A549 (cell line): ENCODE data around the gene CDC14A. TPM values are rescaled to one million over a fixed set of nuclear protein-coding genes. Genes with fewer than 3 reads are reported as not detected.

Source experiments
- ATAC-seq, 2 experiments: fragments of 200-7000 bp in 1 of 2; fragments of >200 bp in 1 of 2; cut with Nextera tagmentation in 1 of 2; cut with Tn5 transposase in 1 of 2; 3 replicates each; pipeline versions ENCODE4 v1.8.0 to v1.9.1; 2018 to 2020; ENCODE audit warnings: mild to moderate bottlenecking in 1 of 2, moderate library complexity in 1 of 2
- CTCF ChIA-PET: fragments of 300-600 bp; sonication (Branson Sonifier 250); formaldehyde crosslinking; extraction: SDS; loops from one replicate; lab custom pipeline; 2021; ENCODE audit warnings: antibody characterized with exemption, inconsistent platforms; lab: Yijun Ruan, JAX
- POLR2A ChIA-PET: fragments of 350-600 bp; formaldehyde crosslinking; extraction: SDS; loops from one replicate; lab custom pipeline; 2021; ENCODE audit warnings: antibody characterized with exemption, inconsistent platforms; lab: Yijun Ruan, JAX
- DNase-seq, 2 experiments: peaks; one replicate each; pipeline versions ENCODE4 v3.0.0 to v3.0.0-alpha.2; 2011 to 2016; ENCODE audit warnings: low read depth in 1 of 2, low spot score in 1 of 2
- FAIRE-seq: peaks from 2 replicates; lab custom pipeline; 2011; peaks lifted over from hg19 to GRCh38; lab: Jason Lieb, UNC
- H3K27ac ChIP-seq, 2 experiments: fragments of >200 bp; sonication (Bioruptor Twin); formaldehyde crosslinking; 3 replicates each; pipeline ENCODE4 v1.5.1; 2016 to 2017
- H3K4me1 ChIP-seq: fragments of >200 bp; sonication (Bioruptor Twin); formaldehyde crosslinking; 3 replicates; pipeline ENCODE4 v1.6.1; 2016
- H3K4me2 ChIP-seq: fragments of >200 bp; sonication (Bioruptor Twin); formaldehyde crosslinking; 3 replicates; pipeline ENCODE4 v1.6.1; 2016
- H3K4me3 ChIP-seq: fragments of >200 bp; sonication (Bioruptor Twin); formaldehyde crosslinking; 3 replicates; pipeline ENCODE4 v1.5.1; 2016
- H3K9me3 ChIP-seq: fragments of >200 bp; sonication (Bioruptor Twin); formaldehyde crosslinking; 3 replicates; pipeline ENCODE4 v1.6.1; 2016
- CBX8 ChIP-seq: fragments of 200-600 bp; sonication (generic); IDR thresholded peaks from 2 replicates; pipeline ENCODE4 v1.6.1; 2016
- CHD2 ChIP-seq: fragments of 150-350 bp; IDR thresholded peaks from 2 replicates; pipeline ENCODE4 v1.6.1; 2014; ENCODE audit warnings: low read length; ENCODE audit not compliant: partially characterized antibody
- CHD4 ChIP-seq: fragments of 200-600 bp; sonication (generic); IDR thresholded peaks from 2 replicates; pipeline ENCODE4 v1.6.1; 2016; ENCODE audit warnings: antibody characterized with exemption, mild to moderate bottlenecking, borderline replicate concordance
- EHF ChIP-seq: fragments of 250-450 bp; sonication (Bioruptor Pico); IDR thresholded peaks from 2 replicates; pipeline ENCODE4 v1.5.0; 2020; ENCODE audit warnings: mild to moderate bottlenecking
- EP300 ChIP-seq, 2 experiments: fragments of >200 bp; sonication (Bioruptor Twin); formaldehyde crosslinking; IDR thresholded peaks; 2 replicates in 1 of 2; 3 replicates in 1 of 2; pipeline ENCODE4 v1.6.1; 2016 to 2017
- FOXS1 ChIP-seq: fragments of 250-450 bp; sonication (Bioruptor Pico); IDR thresholded peaks from 2 replicates; pipeline ENCODE4 v1.5.0; 2020; ENCODE audit warnings: mild to moderate bottlenecking, moderate library complexity
- HDAC2 ChIP-seq: fragments of 200-600 bp; sonication (generic); IDR thresholded peaks from 2 replicates; pipeline ENCODE4 v1.6.1; 2016
- HES2 ChIP-seq: fragments of >200 bp; sonication (Bioruptor Twin); formaldehyde crosslinking; IDR thresholded peaks from 2 replicates; pipeline ENCODE4 v1.6.1; 2016
- HOXB5 ChIP-seq: fragments of 250-450 bp; sonication (Bioruptor Pico); IDR thresholded peaks from 2 replicates; pipeline ENCODE4 v1.5.0; 2020; ENCODE audit warnings: mild to moderate bottlenecking, moderate library complexity
- JUN ChIP-seq, 2 experiments: fragments of >200 bp; sonication (Bioruptor Twin); formaldehyde crosslinking; IDR thresholded peaks; 2 replicates in 1 of 2; 3 replicates in 1 of 2; pipeline ENCODE4 v1.6.1; 2016 to 2017
- JUNB ChIP-seq: fragments of >200 bp; sonication (Bioruptor Twin); formaldehyde crosslinking; IDR thresholded peaks from 2 replicates; pipeline ENCODE4 v1.6.1; 2016
- KDM5A ChIP-seq: fragments of 200-600 bp; sonication (generic); IDR thresholded peaks from 2 replicates; pipeline ENCODE4 v1.6.1; 2016; ENCODE audit warnings: antibody characterized with exemption, mild to moderate bottlenecking
- MAFK ChIP-seq: fragments of 450-650 bp; IDR thresholded peaks from 2 replicates; pipeline ENCODE4 v1.6.1; 2014; ENCODE audit not compliant: partially characterized antibody
- MAX ChIP-seq: IDR thresholded peaks from 2 replicates; pipeline ENCODE4 v1.6.1; 2012
- MYC ChIP-seq: IDR thresholded peaks from 2 replicates; pipeline ENCODE4 v1.6.1; 2012; ENCODE audit warnings: mild to moderate bottlenecking, inconsistent platforms, low read length, improper control_type of control experiment, borderline replicate concordance
- NFE2L2 ChIP-seq: fragments of 150-350 bp; conservative IDR thresholded peaks from 2 replicates; pipeline ENCODE4 v1.6.1; 2014; ENCODE audit warnings: low read length
- NR3C1 ChIP-seq: fragments of >200 bp; sonication (Bioruptor Twin); formaldehyde crosslinking; IDR thresholded peaks from 3 replicates; pipeline ENCODE4 v1.6.1; 2017
- POLR2A ChIP-seq: IDR thresholded peaks from 2 replicates; pipeline ENCODE4 v1.6.1; 2012; ENCODE audit warnings: mild to moderate bottlenecking, low read length
- POLR2AphosphoS2 ChIP-seq: conservative IDR thresholded peaks from 2 replicates; pipeline ENCODE4 v1.6.1; 2012; ENCODE audit warnings: low read length, improper control_type of control experiment, inconsistent platforms
- RAD21 ChIP-seq, 2 experiments: fragments of >200 bp in 1 of 2; sonication (Bioruptor Twin) in 1 of 2; formaldehyde crosslinking in 1 of 2; IDR thresholded peaks in 1 of 2; conservative IDR thresholded peaks in 1 of 2; 2 replicates in 1 of 2; 3 replicates in 1 of 2; pipeline ENCODE4 v1.6.1; 2012 to 2018; ENCODE audit warnings: inconsistent platforms in 1 of 2
- RARB ChIP-seq: fragments of 250-450 bp; sonication (Bioruptor Pico); IDR thresholded peaks from 2 replicates; pipeline ENCODE4 v1.8.0; 2021; ENCODE audit warnings: mild to moderate bottlenecking, moderate library complexity
- ZNF302 ChIP-seq: fragments of 250-450 bp; sonication (Bioruptor Pico); IDR thresholded peaks from 2 replicates; pipeline ENCODE4 v1.9.0; 2021; ENCODE audit warnings: inconsistent platforms, mild to moderate bottlenecking, moderate library complexity
- ZSCAN20 ChIP-seq: fragments of 250-450 bp; sonication (Bioruptor Pico); IDR thresholded peaks from 2 replicates; pipeline ENCODE4 v1.8.0; 2022; ENCODE audit warnings: mild to moderate bottlenecking, moderate library complexity
- WGBS: methylation state at CpG from one replicate; pipeline ENCODE4 v1.1.6; 2017; ENCODE audit errors: missing lambda C conversion rate; 5-methylcytosine and 5-hydroxymethylcytosine counted together
- polyA plus RNA-seq, 4 experiments: library from polyadenylated mRNA; depleted of rRNA in 3 of 4; stranded (reverse); fragments of >200 nt; fragmentation: RNase III in 1 of 4; extraction: RNeasy Plus Mini Kit Qiagen cat#74134 plus additional on column Dnase treatment in 1 of 4; gene quantifications; 2 replicates in 3 of 4; 3 replicates in 1 of 4; pipeline ENCODE4 v1.2.3, GENCODE V29; 2011 to 2017
- TF ChIP-seq, protein P1 (sequence below): fragments of 450-650 bp; IDR thresholded peaks from 2 replicates; pipeline ENCODE4 v1.6.1; 2014; ENCODE audit warnings: antibody characterized with exemption
- TF ChIP-seq, protein P2 (sequence below): fragments of >200 bp; sonication (Bioruptor Twin); formaldehyde crosslinking; IDR thresholded peaks from 3 replicates; pipeline ENCODE4 v1.6.1; 2016

Gene CDC14A
- polyA plus RNA-seq, 2 of the 4 experiments (the other 2 are of a cell fraction) = 1.6 to 4.1 TPM

- Histone ChIP-seq H3K9me3 (no peaks in the 10 kb centered on the region), H3K4me1 (no peaks in the 10 kb centered on the region), H3K27ac (no peak overlapping the region), H3K4me3 (no peak overlapping the region), H3K4me2 (no peak overlapping the region)
- ChIA-PET POLR2A (no interaction called here), CTCF (interaction anchor here (1.0 kb wide), 1 partner anchor 9 kb away, joined by 3 read pairs; no protein-coding TSS in a partner anchor)
- no peak for FAIRE-seq
- DNase-seq = no peak
- no peak for ATAC-seq
- TF ChIP-seq JUNB (no peak), NR3C1 (no peak), POLR2A (no peak), MAX (no peak), MAFK (no peak), HOXB5 (no peak), EP300 (IDR thresholded peaks at IDR 0.05) (no peak), MYC (no peak), CBX8 (no peak), CHD4 (no peak), CHD2 (no peak), NFE2L2 (no peak), KDM5A (no peak)
Observed at GRCh38 chr1:100411574-100411973, 59.3 kb downstream of the CDC14A start.

GRCh38 chr1:100413035-100413434 lies 60.7 kb downstream of the CDC14A start:
- H3K4me2 ChIP-seq = no peak overlapping the region
- TF ChIP-seq JUN (IDR thresholded peaks at IDR 0.05) (no peak), RARB (CRISPR knock-in tag) (no peak), HES2 (no peak), MYC (no peak), CBX8 (no peak), HOXB5 (no peak), MAFK (no peak), RAD21 (conservative IDR thresholded peaks at IDR 0.05 in 1 of 2, IDR thresholded peaks at IDR 0.05 in 1 of 2) (no peak), ZNF302 (CRISPR knock-in tag) (no peak), EP300 (IDR thresholded peaks at IDR 0.05) (no peak), ZSCAN20 (CRISPR knock-in tag) (no peak), FOXS1 (CRISPR knock-in tag) (no peak), HDAC2 (no peak), EHF (CRISPR knock-in tag) (no peak), POLR2AphosphoS2 (no peak)
- TF ChIP-seq, protein P1, sequence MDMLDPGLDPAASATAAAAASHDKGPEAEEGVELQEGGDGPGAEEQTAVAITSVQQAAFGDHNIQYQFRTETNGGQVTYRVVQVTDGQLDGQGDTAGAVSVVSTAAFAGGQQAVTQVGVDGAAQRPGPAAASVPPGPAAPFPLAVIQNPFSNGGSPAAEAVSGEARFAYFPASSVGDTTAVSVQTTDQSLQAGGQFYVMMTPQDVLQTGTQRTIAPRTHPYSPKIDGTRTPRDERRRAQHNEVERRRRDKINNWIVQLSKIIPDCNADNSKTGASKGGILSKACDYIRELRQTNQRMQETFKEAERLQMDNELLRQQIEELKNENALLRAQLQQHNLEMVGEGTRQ = no peak
- TF ChIP-seq, protein P2, sequence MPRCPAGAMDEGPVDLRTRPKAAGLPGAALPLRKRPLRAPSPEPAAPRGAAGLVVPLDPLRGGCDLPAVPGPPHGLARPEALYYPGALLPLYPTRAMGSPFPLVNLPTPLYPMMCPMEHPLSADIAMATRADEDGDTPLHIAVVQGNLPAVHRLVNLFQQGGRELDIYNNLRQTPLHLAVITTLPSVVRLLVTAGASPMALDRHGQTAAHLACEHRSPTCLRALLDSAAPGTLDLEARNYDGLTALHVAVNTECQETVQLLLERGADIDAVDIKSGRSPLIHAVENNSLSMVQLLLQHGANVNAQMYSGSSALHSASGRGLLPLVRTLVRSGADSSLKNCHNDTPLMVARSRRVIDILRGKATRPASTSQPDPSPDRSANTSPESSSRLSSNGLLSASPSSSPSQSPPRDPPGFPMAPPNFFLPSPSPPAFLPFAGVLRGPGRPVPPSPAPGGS = no peak
- TF ChIP-seq, all 56 proteins: peak for 0
- ATAC-seq = no peak
- H3K9me3 ChIP-seq = no peaks in the 10 kb centered on the region
- H3K27ac ChIP-seq = no peak overlapping the region
- ChIA-PET POLR2A (no interaction called here), CTCF (no interaction called here)
- no peaks in the 10 kb centered on the region for H3K4me1 ChIP-seq
- WGBS = 65% methylated on average over 2 of the region's 2 CpGs
- H3K4me3 ChIP-seq = no peak overlapping the region
- no peak for FAIRE-seq
- DNase-seq = no peak
